ENCODE measurements around the gene OR10H5.
"Not testable (repeated sequence)": the region's sequence is repeated elsewhere in the genome, so short reads cannot be mapped to it uniquely, and the experiment has no call there.

Gene OR10H5

DNA sequence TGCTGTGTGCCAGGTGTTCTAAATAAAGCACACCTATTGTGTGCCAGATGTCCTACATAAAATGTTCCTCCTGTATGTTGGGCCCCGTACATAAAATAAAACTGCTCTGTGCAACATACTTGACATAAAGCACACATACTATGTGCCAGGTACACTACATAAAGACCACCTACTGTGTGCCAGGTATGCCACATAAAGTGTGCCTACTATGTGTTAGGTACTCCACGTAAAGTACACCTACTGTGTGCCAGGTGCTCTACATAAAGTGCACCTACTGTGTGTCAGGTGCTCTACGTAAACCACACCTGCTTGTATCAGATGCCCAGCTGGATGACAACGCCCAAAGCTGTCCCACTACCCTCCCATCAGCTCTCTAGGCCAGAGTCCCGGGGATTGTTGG is 5.8 kb upstream of the OR10H5 start:
- no peak for TF ChIP-seq ZNF274 (IDR thresholded peaks at IDR 0.05; ENCODE audit: low read depth, low read length)
- H3K4me3 ChIP-seq (ENCODE audit: low read length): no peak overlapping the region

GRCh38 chr19:15782211-15782610 is 5.2 kb upstream of the OR10H5 start:
- no peak overlapping the region for H3K4me3 ChIP-seq (ENCODE audit: low read length)
- no peak for TF ChIP-seq ZNF274 (IDR thresholded peaks at IDR 0.05; ENCODE audit: low read depth, low read length)

DNA sequence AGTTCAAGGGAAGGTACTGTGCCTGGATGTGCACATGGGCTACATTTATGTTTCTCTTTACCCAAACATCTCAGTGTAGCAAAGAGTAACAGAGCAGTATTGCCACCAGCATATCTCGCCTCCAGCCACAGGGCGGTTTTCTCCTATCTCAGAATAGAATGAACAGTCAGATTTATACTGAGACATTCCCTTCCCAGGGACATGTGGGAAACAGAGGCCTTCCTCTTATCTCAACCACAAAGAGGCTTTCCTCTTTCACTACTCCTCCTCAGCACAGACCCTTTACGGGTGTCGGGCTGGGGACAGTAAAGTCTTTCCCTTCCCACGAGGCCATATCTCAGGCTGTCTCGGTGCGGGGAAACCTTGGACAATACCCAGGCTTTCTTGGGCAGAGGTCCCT is 4.6 kb upstream of the OR10H5 start:
- H3K4me3 ChIP-seq (ENCODE audit: low read length): not testable (repeated sequence)

- no peak for TF ChIP-seq ZNF274 (IDR thresholded peaks at IDR 0.05; ENCODE audit: low read depth, low read length)
- no peak overlapping the region for H3K4me3 ChIP-seq (ENCODE audit: low read length)
Measured at GRCh38 chr19:15788594-15789270, 1.3 kb downstream of the OR10H5 start.

DNA sequence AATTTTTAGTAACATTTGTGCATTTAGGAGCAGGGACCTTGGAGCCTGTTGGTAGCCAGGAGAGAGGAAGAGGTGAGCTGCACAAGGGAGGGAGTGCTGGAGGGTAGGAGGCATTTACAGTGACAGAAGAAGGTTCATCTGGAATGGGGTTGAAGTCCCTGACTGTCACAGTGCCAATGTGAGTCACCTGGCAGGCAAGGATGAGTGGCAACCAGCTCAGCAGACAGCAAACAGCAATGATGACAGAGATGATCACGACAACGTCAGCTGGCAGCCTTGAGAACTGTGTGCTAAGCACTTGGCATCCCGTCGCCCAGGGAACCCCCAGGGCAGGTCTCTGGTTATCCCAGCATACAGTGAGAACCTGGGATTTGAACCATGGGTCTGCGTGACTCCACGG is 2.6 kb downstream of the OR10H5 start:
- TF ChIP-seq ZNF274 (IDR thresholded peaks at IDR 0.05; ENCODE audit: low read depth, low read length): no peak
- H3K4me3 ChIP-seq (ENCODE audit: low read length): no peak overlapping the region

- H3K4me3 ChIP-seq (ENCODE audit: low read length): not testable (repeated sequence)
Measured at GRCh38 chr19:15794279-15794678, 6.8 kb downstream of the OR10H5 start.

DNA sequence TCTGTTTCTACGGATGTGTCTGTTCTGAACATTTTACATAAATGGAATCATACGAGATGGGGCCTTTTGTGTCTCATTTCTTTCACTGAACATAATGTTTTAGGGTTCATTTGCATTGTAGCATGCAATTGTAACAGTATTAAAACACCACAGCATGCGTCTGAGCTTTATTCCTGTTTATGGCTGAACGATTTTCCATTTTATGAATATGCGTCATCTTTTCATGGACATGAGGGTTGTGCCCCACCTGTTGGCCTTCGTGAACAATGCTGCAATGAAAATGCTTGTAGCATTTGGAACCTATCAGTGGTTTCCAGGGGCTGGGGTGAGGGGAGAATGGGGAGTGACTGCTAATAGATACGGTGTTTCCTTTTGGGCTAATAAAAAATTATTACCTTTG is 22.9 kb downstream of the OR10H5 start:
- H3K4me3 ChIP-seq (ENCODE audit: low read length): no peak overlapping the region
- no peak for TF ChIP-seq ZNF274 (IDR thresholded peaks at IDR 0.05; ENCODE audit: low read depth, low read length)

- TF ChIP-seq ZNF274 (IDR thresholded peaks at IDR 0.05; ENCODE audit: low read depth, low read length): no peak
- no peak overlapping the region for H3K4me3 ChIP-seq (ENCODE audit: low read length)
Measured at GRCh38 chr19:15811476-15811875, 24.0 kb downstream of the OR10H5 start.

DNA sequence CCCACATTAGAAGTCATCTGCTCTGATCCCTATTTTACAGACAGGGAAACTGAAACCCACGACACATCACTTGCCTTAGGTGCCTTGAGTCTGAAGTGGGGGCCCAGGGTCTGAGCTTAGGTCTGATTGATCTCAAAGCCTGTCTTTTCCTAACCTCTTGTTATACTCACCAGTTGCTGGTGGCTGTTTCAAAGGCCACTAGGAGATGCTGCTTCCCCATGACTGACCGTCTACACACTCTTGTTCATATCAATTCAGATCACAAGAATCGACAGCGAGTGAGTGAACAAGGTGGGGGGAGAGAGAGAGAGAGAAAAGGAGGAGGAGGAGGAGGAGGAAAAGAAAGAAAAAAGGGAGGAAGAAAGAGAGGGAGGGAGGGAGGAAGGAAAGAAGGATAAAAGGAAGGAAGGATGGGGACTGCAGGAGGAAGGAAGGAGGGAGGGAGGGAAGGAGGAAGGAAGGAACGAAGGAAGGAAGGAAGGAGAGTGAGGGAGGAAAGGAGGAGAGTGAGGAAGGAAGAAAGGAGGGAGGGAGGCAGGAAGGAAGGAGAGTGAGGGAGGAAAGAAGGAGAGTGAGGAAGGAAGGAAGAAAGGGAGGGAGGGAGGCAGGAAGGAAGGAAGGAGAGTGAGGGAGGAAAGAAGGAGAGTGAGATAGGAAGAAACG is 24.7 kb downstream of the OR10H5 start:
- H3K4me3 ChIP-seq (ENCODE audit: low read length): no peak overlapping the region
- no peak for TF ChIP-seq ZNF274 (IDR thresholded peaks at IDR 0.05; ENCODE audit: low read depth, low read length)

- H3K4me3 ChIP-seq (ENCODE audit: low read length): no peak overlapping the region
- TF ChIP-seq ZNF274 (IDR thresholded peaks at IDR 0.05; ENCODE audit: low read depth, low read length): no peak
Measured at GRCh38 chr19:15813916-15814315, 26.5 kb downstream of the OR10H5 start.

- no peak within 1 kb of the TSS for H3K4me3 ChIP-seq (ENCODE audit: low read length)
- no peak for TF ChIP-seq ZNF274 (IDR thresholded peaks at IDR 0.05; ENCODE audit: low read depth, low read length)
Measured at GRCh38 chr19:15815306-15815705, 27.8 kb downstream of the OR10H5 start, which contains the start of gene OR10H1. OR10H1 (minus strand) TSS chr19:15815664; CDS start chr19:15808037, 7,627 bp downstream.

DNA sequence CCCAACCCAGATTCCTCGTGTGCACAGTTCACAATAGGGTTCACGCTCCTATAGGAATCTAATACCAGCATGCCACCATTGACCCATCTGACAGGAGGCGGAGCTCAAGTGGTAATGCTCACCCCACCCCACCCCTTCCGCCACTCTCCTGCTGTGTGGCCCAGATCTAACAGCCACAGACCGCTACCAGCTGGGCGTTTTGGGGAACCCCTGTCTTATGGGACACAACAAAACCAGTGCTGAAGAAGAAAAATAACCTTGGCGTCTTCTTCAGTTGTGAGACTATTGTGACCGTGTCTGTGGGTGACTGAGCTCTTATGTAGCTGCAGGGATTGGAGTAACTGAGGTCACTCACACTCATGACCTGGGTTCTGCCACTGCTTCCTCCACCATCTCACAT is 33.2 kb downstream of the OR10H5 start:
- no peak overlapping the region for H3K4me3 ChIP-seq (ENCODE audit: low read length)
- TF ChIP-seq ZNF274 (IDR thresholded peaks at IDR 0.05; ENCODE audit: low read depth, low read length): no peak

GRCh38 chr19:15825753-15826152 is 38.3 kb downstream of the OR10H5 start:
- no peak overlapping the region for H3K4me3 ChIP-seq (ENCODE audit: low read length)
- TF ChIP-seq ZNF274 (IDR thresholded peaks at IDR 0.05; ENCODE audit: low read depth, low read length): no peak

DNA sequence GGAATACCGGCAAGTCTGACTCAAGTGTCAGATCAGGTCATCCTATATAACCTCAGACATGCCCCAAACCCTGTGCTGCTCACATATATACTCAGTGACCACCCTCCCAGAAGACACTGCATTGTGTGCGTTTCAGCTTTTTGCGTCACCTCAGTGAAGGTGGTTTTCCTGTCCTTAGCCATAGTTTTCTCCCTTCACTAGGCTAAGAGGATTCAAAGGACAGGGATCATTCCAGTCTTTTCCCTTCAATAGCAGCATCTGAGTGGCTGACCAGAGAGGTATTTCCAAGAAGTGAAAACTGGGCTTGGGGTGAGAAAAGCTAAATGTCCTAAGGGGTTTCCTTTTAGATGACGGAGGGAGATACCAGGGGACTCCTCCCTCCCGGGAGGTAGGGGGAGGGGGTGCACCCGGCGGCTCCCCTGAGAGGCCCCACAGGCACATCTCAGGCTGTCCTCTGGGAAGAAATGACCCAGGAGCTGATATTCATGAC is 40.7 kb downstream of the OR10H5 start:
- no peak overlapping the region for H3K4me3 ChIP-seq (ENCODE audit: low read length)

GRCh38 chr19:15828611-15829305 is 41.3 kb downstream of the OR10H5 start:
- H3K4me3 ChIP-seq (ENCODE audit: low read length): not testable (repeated sequence)

More for the DNA sequence above, 40.7 kb downstream of the OR10H5 start:
- TF ChIP-seq ZNF274 (IDR thresholded peaks at IDR 0.05; ENCODE audit: low read depth, low read length): no peak

Measured in GM08714 (cell line).